Measurements from ENCODE around the gene TRIM15. TPM values are rescaled to one million over a fixed set of nuclear protein-coding genes. Genes with fewer than 3 reads are reported as not detected.
"Not testable (repeated sequence)": the region's sequence is repeated elsewhere in the genome, so short reads cannot be mapped to it uniquely, and the experiment has no call there.

The TRIM15 gene
- total and polyA plus RNA-seq, 9 of the 15 experiments (the other 6 are each of a cell fraction or from before 2014, with no cell fraction given): 0.06 to 2.6 (median 0.83) TPM

GRCh38 chr6:30118691-30119090, 44.7 kb upstream of the TRIM15 start:
- FAIRE-seq; H3K9ac ChIP-seq (ENCODE audit: insufficient read depth in 1 of 2, low read depth in 2 of 2, low read length in 2 of 2); in situ Hi-C loops (cut with MboI); H2AFZ ChIP-seq (ENCODE audit: low read depth, low read length); H3K79me2 ChIP-seq (ENCODE audit: control insufficient read depth, insufficient read depth, low read length); H3K4me1 ChIP-seq (replicated peaks in 1 of 2; ENCODE audit: control insufficient read depth in 2 of 2, insufficient read depth in 2 of 2, low read length in 2 of 2); DNase-seq (ENCODE audit: extremely low read depth in 1 of 4, low spot score in 3 of 4); H3K27me3 ChIP-seq (ENCODE audit: control insufficient read depth in 2 of 2, insufficient read depth in 2 of 2, low read length in 2 of 2); H3K4me2 ChIP-seq (ENCODE audit: insufficient read depth, low read length); ATAC-seq; H3K9me1 ChIP-seq (ENCODE audit: control insufficient read depth, insufficient read depth, low read length); H3K27ac ChIP-seq (ENCODE audit: extremely low read depth, low read depth, low read length); H3K9me3 ChIP-seq (replicated peaks; ENCODE audit: control insufficient read depth, insufficient read depth, low read depth, low read length); POLR2A ChIA-PET; BruUV-seq (replicated peaks); H4K20me1 ChIP-seq (replicated peaks; ENCODE audit: control insufficient read depth, insufficient read depth, low read length); H3K4me3 ChIP-seq; H3K36me3 ChIP-seq (ENCODE audit: control insufficient read depth, insufficient read depth, low read length): not testable (repeated sequence)
- intact Hi-C loops (cut with micrococcal nuclease): loop anchor here (5.0 kb wide), 1 partner anchor 279 kb away; no protein-coding TSS in a partner anchor
- WGBS (ENCODE audit: insufficient coverage, low coverage, missing lambda C conversion rate): 6% methylated on average over 3 of the region's 5 CpGs
- TF ChIP-seq, protein P1, sequence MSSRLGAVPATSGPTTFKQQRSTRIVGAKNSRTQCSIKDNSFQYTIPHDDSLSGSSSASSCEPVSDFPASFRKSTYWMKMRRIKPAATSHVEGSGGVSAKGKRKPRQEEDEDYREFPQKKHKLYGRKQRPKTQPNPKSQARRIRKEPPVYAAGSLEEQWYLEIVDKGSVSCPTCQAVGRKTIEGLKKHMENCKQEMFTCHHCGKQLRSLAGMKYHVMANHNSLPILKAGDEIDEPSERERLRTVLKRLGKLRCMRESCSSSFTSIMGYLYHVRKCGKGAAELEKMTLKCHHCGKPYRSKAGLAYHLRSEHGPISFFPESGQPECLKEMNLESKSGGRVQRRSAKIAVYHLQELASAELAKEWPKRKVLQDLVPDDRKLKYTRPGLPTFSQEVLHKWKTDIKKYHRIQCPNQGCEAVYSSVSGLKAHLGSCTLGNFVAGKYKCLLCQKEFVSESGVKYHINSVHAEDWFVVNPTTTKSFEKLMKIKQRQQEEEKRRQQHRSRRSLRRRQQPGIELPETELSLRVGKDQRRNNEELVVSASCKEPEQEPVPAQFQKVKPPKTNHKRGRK (tag; IDR thresholded peaks at IDR 0.05): peak; percentile 93
- 0 out of 2 replicates have a peak, but pooled peaks have one; percentile 17 for TF ChIP-seq LARP7 (IDR thresholded peaks at IDR 0.05)
- CTCF ChIA-PET (ENCODE audit: low intra/inter-chr PET ratio): interaction anchor here (1.1 kb wide), 1 partner anchor 13 kb away, joined by 4 read pairs; no protein-coding TSS in a partner anchor

All from K562 (cell line).